Stimulated activated CD8-positive, alpha-beta memory T cell treated with anti-CD3 and anti-CD28 coated beads, Interleukin-7, amount 100 ng/mL, for 24 hours (primary cell): ENCODE measurements around the gene EEF1A2.
A peak's percentile ranks its signal among the peaks of the same experiment; 100 is the strongest.

Experiments
- DNase-seq: peaks from one replicate; pipeline ENCODE4 v3.0.0-alpha.2; 2020; ENCODE audit warnings: low read depth

EEF1A2 gene

GRCh38 chr20:63536997-63537524 lies 38.2 kb upstream of the EEF1A2 start, which contains the start of gene PTK6:
Gene PTK6 (minus strand): TSS chr20:63537376. CDS start chr20:63537314, 62 bp downstream.
- no peak for DNase-seq

DNA sequence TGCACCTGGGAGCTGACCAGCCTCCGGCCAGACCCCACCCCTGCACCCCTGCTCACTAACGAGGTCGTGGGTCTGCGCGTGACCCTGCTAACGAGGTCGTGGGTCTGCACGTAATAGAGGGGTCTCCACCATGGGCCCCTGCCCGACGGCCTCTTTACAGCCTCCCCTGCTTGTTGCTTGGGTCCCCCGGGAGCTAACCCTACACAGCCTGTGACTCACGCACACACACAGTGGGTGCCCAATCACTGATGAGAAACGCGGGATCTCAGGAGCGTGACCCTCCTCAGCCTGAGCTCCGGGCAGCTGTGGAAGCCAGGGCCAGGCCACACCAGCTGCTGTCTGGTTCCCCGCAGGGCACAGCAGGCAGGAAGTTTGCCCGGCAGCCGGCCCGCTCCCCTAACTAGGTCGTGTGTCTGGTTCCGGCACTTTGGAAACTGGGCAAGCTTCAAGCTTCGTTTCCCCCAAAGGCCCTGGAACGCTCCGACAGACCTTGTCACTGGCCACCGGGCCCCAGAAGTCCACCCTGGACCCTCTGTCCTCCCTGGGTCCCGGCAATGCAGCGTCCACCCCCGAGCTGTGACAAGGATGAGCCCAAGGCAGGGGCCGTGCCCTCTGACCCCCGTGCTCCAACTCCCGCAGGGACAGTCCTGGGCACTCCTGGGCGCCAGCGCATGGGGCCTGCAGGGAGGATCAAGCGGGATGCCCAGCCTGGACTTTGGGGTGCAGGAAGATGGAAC lies 37.5 kb upstream of the EEF1A2 start:
- DNase-seq: no peak

DNA sequence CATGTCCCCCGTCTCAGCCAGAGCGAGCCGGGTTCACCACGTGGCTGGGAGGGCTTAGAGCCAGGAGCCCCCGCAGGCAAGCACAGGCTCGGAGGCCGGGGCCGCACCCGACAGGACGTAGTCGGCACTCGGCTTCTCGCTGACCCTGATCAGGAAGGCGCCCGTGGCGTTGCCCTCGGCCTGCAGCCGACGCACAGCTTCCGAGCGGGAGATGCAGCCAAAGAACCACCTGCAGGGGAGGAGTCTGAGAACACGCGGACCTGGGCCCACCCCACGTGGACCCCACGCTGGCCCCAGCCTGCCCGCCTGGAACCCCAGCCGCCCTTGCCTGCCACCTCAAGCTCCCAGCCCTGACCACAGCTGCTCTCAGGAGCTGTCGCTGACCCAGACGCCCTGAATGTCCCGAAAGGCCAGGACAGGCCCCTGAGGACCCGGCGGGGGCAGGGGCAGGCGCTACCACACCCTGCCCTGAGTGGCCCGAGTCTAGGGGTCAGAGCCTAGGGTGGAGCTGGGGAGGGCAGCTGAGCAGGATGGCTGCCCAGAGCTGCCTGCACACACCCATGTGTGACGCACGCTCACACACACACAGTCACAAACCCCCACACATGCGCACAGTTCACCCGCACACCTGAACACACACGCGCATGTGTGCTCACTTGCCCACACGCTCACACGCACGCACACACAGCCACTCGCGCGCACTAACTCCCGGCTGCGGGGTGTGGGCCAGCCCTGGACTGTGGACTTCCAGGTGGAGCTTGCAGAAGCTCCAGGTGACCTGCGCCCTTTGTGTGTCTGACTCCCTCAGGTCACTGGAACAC lies 36.2 kb upstream of the EEF1A2 start:
- no peak for DNase-seq

GRCh38 chr20:63534427-63534830 lies 35.5 kb upstream of the EEF1A2 start:
- DNase-seq: no peak

- no peak for DNase-seq
Observed at GRCh38 chr20:63533871-63534393, 35.0 kb upstream of the EEF1A2 start.

- no peak for DNase-seq
Observed at GRCh38 chr20:63533388-63533787, 34.5 kb upstream of the EEF1A2 start.

GRCh38 chr20:63532449-63532971 lies 33.6 kb upstream of the EEF1A2 start:
- DNase-seq: no peak

GRCh38 chr20:63531686-63532448 lies 33.0 kb upstream of the EEF1A2 start:
- no peak for DNase-seq

DNA sequence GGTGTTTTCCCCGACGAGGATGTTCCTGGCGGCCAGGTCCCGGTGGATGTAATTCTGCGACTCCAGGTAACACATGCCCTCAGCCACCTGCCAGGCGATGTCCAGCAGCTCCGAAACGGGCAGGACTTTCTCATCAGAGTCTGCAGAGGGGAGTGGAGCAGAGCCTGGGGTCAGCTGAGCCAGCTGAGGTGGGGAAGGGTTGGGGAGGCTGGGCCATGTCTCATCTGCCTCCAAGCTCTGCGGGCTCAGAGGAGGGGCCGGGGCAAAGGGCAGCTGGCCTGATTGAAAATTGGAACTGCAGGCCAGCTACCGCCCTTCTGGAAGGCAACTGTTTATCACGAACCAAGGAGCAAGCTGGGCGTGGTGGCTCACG lies 31.9 kb upstream of the EEF1A2 start:
- DNase-seq: no peak

DNA sequence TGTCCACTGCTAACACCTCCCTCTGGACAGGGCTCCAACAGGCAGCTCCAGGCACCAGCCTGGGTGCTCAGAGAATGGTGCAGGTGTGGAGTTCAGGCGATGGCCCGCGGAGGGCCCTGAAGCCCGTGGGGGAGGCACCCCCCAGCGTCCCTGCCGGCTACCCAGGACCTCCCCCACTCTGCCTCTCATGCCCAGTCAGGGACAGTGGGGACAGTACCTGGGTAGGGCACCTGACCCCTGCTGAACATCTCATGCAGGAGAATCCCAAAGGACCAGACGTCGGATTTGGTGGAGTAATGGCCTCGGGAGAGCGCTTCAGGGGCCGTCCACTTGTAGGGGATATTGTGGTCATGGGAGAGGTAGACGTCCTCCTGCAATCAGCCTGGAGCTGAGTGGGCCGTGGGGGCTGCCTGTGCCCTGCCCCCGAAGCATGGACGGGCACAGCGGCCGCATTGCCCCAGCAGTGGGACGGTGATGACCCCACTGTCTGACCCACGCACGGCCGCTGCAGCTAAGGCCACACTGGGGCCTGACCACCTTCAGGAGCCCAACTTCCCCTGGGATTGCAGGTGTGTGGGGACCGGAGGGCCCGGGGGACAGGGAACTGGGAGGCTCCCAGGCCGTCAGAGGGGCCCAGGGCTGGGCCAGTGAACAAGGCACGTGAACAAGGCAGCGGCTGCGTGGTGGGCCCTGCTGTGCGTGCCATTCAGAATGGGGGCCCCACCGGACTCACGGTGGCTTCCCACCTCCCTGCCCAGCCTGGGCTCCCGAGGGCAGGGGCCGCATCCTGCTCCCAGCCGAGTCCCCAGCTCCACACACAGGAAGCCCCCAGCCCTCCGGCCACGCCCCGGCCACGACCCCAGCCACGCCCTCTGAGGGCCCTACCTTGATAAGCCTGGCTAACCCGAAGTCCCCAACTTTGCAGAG lies 31.2 kb upstream of the EEF1A2 start:
- DNase-seq: no peak

GRCh38 chr20:63529180-63529860 lies 30.4 kb upstream of the EEF1A2 start:
- no peak for DNase-seq

GRCh38 chr20:63527184-63527583 lies 28.3 kb upstream of the EEF1A2 start:
- DNase-seq: no peak

DNA sequence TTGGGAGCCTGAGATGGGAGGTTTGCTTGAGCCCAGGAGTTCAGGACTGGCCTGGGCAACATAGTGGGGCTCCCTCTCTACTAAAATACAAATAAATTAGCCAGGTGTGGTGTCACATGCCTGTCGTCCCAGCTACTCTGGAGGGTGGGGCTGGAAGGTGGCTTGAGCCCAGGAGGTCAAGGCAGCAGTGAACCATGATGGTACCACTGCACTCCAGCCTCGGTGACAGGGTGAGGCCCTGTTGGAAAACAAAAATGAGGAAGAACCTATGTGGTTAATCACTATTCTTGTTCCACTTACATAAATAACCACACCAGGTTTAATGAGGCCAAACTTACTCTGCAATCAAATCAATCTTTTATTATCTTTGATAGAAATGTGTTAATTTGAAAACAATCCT lies 27.1 kb upstream of the EEF1A2 start:
- no peak for DNase-seq

GRCh38 chr20:63525185-63525584 lies 26.3 kb upstream of the EEF1A2 start:
- no peak for DNase-seq

DNA sequence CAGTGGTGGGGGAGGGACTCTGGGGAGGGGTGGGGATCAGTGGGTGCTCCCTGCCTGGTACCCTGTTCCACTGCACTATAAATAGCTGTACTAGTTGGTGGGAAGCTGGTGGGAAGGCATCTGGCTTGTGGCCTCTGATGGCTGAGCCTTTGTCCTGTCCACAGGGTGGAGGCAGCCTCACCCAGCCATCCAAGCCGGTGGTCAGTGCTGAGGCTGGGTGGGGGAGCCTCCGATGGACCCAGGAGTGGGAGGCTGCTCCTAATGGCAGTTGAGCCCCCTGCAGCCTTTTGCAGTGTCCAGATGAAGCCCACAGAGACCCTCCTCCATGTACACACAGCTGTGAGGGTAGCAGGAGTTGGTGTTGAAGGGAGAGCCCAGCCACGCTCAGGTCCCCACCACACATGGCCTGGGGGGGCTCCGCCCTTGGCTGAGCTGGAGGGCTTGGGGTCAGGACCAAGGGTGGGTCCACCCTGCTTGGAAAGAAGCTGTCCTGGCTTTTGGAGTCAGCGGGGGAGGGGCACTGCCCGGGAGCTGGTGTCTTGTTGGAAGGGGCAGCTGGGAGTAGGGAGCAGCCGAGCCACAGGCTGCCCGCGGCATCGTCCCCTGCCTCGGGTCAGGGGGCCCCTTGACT lies 24.2 kb upstream of the EEF1A2 start:
- DNase-seq: no peak

DNA sequence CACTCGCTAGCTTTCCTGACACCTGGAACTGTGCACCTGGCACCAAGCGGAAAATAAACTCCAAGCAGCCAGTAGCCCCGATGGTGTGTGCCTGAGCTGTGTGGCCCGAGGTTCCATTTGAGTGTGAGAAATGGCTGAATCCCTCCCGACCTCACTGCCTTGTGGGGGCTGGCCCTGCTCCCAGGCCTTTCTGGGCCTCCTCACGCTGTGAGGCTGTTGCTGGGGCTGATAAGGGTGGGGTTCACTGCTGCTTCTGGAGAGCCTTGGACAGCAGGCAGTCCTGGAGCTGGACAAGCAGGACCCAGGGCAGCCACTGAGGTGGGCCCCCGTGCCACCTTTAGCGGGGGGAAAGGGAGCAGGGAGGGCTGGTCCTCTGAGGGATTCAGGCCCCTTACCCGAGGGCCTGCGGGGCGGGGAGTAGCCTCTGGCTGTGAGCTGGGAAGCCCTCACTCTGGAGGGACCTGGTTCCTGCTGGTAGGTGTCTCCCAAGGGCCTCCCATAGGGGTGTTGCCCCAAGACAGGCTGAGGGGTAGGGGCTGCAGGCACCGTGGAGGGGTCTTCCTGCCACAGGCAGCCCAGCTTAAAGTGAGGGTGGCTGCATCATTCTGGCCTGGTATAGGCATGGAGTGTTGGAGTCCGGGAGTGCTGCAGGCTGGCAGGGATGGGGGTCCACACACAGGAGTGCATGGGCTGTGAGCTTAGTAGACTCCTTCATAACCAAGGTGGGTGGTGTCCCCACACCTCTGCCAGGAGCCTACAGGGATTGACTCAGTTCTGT lies 23.4 kb upstream of the EEF1A2 start:
- DNase-seq: no peak

- no peak for DNase-seq
Observed at GRCh38 chr20:63521602-63522001, 22.7 kb upstream of the EEF1A2 start.

GRCh38 chr20:63520934-63521601 lies 22.2 kb upstream of the EEF1A2 start:
- DNase-seq: peak; percentile 36
